ENCODE data around the gene POU6F1. TPM values are rescaled to one million over a fixed set of nuclear protein-coding genes. Genes with fewer than 3 reads are reported as not detected.

The POU6F1 gene
- total RNA-seq, 2 donors from 2014 or later, result 18.1 to 19.4 TPM

DNA sequence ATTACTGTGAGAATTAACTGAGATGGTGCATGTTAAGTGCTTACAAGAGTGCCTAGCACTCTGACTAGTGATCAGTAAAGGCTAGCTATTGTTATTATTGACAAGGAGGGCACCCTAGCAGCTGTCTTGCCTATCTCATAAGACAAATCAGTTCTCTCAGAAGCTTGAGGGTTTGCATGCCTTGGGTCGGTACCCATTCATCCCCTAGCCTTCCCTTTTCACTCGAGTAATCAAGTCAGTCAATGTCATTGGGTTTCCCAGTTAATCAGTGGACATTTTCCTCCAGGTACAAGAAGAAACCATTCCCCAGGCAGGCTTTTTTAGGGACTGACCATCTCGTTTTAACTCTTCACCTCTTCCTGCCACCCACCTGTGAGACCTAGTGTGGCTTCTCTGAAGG is 34.5 kb downstream of the POU6F1 start:
- intact Hi-C loops (cut with DNase I), result no loop called here
- DNase-seq (ENCODE audit: low spot score), result no peak

GRCh38 chr12:51181558-51181957 is 36.3 kb downstream of the POU6F1 start:
- DNase-seq (ENCODE audit: low spot score), result no peak
- intact Hi-C loops (cut with DNase I), result no loop called here

DNA sequence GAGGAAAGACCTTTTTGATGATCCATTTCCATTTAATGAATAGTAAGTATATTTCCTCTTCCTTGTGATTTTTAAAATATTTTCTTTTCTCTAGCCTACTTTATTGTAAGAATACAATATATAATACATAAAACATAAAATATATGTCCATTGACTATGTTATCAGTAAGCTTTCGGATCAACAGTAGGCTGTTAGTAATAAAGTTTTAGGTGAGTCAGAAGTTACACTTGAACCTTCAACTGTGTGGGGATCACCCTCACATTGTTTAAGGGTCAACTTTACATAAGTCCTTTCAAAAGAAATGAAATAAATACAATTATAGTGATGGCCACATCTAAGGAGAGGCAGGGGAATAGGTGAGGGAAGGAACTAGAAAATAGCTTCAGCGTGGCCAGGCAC is 40.0 kb downstream of the POU6F1 start:
- intact Hi-C loops (cut with DNase I), result no loop called here
- DNase-seq (ENCODE audit: low spot score), result no peak

DNA sequence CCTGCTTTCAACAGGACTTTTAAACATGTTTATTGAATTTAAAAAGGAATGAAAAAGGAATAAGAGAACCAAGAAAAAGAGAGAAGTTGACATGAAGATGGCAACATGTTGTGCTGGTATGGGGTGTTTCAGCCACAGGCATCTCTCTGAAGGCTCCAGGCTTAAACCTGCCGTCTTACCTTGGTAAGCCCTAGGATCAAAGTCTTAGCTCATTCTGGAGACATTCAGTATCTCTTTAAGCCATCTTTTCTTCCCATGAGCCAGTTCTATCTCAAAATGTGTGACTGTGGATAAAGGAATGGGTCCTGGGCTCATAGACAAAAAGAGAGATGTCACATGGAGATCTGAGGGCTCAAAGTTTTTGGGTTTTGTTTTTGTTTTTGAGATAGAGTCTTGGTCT is 43.4 kb downstream of the POU6F1 start:
- intact Hi-C loops (cut with DNase I), result no loop called here
- DNase-seq (ENCODE audit: low spot score), result no peak

GRCh38 chr12:51172515-51173431 is 45.1 kb downstream of the POU6F1 start, which contains the start of gene TFCP2:
TSS of gene TFCP2 (minus strand) at chr12:51173135. CDS start at chr12:51172422, 713 bp downstream.
- peak; percentile 99 for DNase-seq (ENCODE audit: low spot score)
- intact Hi-C loops (cut with DNase I), result no loop called here

- intact Hi-C loops (cut with DNase I), result no loop called here
- DNase-seq (ENCODE audit: low spot score), result no peak
Measured at GRCh38 chr12:51171884-51172514, 45.9 kb downstream of the POU6F1 start.

DNA sequence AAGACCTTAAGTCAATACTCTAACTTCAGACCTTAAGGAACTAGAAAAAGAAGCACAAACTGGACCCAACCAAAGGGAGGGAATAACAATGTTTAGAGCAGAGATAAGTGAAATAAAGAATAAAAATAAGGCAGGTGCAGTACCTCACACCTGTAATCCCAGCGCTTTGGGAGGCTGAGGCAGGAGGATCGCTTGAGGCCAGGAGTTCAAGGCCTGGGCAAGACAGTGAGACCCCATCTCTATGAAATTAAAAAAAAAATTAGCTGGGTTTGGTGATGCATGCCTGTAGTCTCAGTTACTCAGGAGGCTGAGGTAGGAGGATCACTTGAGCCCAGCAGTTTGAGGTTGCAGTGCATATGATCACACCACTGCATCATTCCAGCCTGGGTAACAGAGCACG is 54.1 kb downstream of the POU6F1 start:
- intact Hi-C loops (cut with DNase I), result no loop called here
- DNase-seq (ENCODE audit: low spot score), result no peak

DNA sequence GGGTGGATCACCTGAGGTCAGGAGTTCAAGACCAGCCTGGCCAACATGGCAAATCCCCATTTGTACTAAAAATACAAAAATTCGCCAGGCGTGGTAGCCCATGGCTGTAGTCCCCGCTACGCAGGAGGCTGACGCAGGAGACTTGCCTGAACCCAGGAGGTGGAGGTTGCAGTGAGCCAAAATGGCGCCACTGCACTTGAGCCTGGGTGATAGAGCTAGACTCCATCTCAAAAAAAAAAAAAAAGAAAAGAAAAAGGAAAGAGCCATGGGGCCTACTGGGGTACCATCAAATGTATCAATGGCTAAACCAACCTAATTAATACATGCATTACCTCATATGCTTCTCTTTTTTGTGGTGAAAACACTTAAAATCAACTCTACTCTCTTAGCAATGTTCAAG is 55.6 kb downstream of the POU6F1 start:
- no peak for DNase-seq (ENCODE audit: low spot score)
- intact Hi-C loops (cut with DNase I), result no loop called here

DNA sequence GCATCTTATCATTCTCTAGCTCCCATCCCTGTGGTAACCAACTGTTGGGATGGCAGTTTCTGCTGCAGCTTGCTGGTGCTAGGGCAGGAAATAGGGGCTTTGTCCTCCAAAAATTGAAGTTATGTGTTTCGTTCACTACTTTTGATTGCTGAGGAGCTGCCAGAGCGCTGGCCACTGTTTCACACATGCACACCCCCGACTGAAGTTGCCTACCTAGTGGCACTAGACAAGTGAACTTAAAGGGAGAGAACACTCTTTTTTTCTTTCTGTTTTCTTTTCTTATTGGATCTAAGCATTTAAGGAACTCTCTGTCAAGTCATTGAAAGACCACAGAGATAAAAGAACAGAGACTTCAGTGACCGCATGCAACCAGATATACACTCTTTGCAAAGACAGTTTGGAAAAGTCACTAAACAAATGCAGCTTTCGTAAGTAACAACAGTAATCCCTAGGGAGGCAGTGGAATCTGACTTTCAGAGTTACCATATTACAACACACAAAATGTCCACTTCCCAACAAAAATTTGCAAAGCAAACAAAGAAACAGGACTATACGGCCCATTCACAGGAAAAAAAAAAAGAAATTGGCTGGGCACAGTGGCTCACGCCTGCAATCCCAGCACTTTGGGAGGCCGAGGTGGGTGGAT is 56.9 kb downstream of the POU6F1 start:
- intact Hi-C loops (cut with DNase I), result no loop called here
- DNase-seq (ENCODE audit: low spot score), result no peak

- no peak for DNase-seq (ENCODE audit: low spot score)
- intact Hi-C loops (cut with DNase I), result no loop called here
Measured at GRCh38 chr12:51156245-51156765, 61.6 kb downstream of the POU6F1 start.

DNA sequence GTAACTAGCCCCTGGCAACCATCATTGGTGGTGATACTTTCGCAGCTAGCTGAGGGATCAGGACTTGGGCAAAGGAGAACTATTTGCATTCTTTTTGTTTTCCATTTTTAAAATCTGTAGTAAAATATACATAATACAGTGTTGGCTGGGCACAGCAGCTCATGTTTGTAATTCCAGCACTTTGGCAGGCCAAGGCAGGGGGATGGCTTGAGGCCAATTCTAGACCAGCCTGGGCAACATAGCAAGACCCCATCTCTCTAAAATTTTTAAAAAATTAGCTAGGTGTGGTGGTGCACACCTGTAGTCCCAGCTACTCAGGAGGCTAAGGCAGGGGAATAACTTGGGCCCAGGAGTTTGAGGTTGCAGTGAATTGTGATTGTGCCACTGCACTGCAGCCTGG is 64.9 kb downstream of the POU6F1 start:
- no peak for DNase-seq (ENCODE audit: low spot score)
- intact Hi-C loops (cut with DNase I), result no loop called here

- no peak for DNase-seq (ENCODE audit: low spot score)
- intact Hi-C loops (cut with DNase I), result loop anchor here in 1 of 2 donors (1.0 kb wide), 1 partner anchor 37 kb away; no protein-coding TSS in a partner anchor
Measured at GRCh38 chr12:51150777-51151176, 67.1 kb downstream of the POU6F1 start.

- intact Hi-C loops (cut with DNase I), result no loop called here
- no peak for DNase-seq (ENCODE audit: low spot score)
Measured at GRCh38 chr12:51147309-51147708, 70.6 kb downstream of the POU6F1 start.

DNA sequence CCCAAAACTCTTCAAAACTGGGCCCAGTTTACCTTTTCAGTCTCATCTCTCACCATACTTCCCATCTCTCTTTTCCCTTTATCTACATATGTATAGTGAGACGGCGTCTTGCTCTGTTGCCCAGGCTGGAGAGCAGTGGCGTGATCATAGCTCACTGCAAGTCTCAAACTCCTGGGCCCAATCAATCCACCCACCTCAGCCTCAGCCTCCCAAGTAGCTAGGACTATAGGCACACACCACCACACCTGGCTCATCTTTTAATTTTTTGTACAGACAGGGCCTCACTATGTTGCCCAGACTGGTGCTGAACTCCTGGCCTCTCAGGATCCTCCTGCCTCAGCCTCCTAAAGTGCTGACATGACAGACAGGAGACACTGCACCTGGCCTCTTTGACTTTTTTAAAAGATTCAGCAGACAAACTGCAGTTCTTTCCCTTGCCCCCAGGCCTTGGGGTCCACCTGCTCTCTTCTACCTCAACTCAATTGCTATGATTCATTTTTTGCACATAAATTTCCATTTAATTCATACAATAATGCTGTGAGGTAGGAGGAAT is 78.5 kb downstream of the POU6F1 start:
- no peak for DNase-seq (ENCODE audit: low spot score)
- intact Hi-C loops (cut with DNase I), result no loop called here

Other genes starting within 250 kb of the POU6F1 start
- 10 to 100 TPM; 55.1 to 58.7 TPM for gene SLC11A2, start 191.7 kb downstream of the POU6F1 start, total RNA-seq
- 10 to 100 TPM; 21.3 to 32.1 TPM for gene LETMD1, start 169.7 kb downstream of the POU6F1 start, total RNA-seq
- 10 to 100 TPM; 23.6 to 29.4 TPM for gene CSRNP2, start 134.5 kb downstream of the POU6F1 start, total RNA-seq
- gene TFCP2, start 44.9 kb downstream of the POU6F1 start, total RNA-seq, result 10 to 100 TPM; 16.1 to 23.1 TPM
- gene DAZAP2, start 20.8 kb upstream of the POU6F1 start, total RNA-seq, result 100 to 1,000 TPM; 156 to 169 TPM
- 1 to 10 TPM; 6.5 to 9.3 TPM for gene SMAGP, start 52.4 kb upstream of the POU6F1 start, total RNA-seq
- 1 to 10 TPM; 5.6 to 8.8 TPM for gene BIN2, start 106.1 kb upstream of the POU6F1 start, total RNA-seq
- gene CELA1, start 128.6 kb upstream of the POU6F1 start, total RNA-seq, result not detected
- gene GALNT6, start 173.3 kb upstream of the POU6F1 start, total RNA-seq, result 1 to 10 TPM; 8.0 to 9.7 TPM
- 1 to 10 TPM in 1 of 2 donors, under 1 TPM in 1; 0.79 to 1.4 TPM for gene SLC4A8, start 206.8 kb upstream of the POU6F1 start, total RNA-seq

Data from posterior vena cava (tissue), 2 donors.